ENCODE results near the gene HNRNPC.
"Not testable (repeated sequence)": the region's sequence is repeated elsewhere in the genome, so short reads cannot be mapped to it uniquely, and the experiment has no call there.

Gene HNRNPC

GRCh38 chr14:21231020-21231652 is 38.1 kb downstream of the HNRNPC start:
- TF ChIP-seq CTCF (IDR thresholded peaks at IDR 0.05) (no peak), ZFX (IDR thresholded peaks at IDR 0.05; ENCODE audit: borderline replicate concordance) (no peak)
- no peak overlapping the region for H3K27ac ChIP-seq

- no peak overlapping the region for H3K27ac ChIP-seq
- TF ChIP-seq CTCF (IDR thresholded peaks at IDR 0.05): no peak
- TF ChIP-seq ZFX (IDR thresholded peaks at IDR 0.05; ENCODE audit: borderline replicate concordance): no peak
These were observed 39.4 kb downstream of the HNRNPC start for GRCh38 chr14:21229821-21230220.

DNA sequence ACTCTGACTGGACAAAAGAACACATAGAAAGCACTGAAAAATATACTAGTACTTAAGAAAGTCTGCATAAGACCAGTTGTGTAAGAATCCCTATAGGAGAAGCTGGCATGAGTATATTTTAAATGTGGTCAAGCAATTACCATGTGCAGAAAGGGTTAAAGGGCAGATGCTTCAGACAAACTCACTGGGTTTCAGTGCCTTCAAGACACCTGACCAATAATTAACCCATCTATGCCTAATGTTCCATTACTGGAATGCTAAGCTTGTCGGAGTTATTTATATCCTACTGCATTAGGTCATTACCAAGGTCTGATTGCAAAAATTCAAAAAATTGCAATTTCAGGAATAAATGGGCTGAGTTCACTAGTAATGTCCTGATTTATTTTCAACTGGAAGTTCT is 41.3 kb downstream of the HNRNPC start:
- H3K27ac ChIP-seq: no peak overlapping the region
- TF ChIP-seq ZFX (IDR thresholded peaks at IDR 0.05; ENCODE audit: borderline replicate concordance) (no peak), CTCF (IDR thresholded peaks at IDR 0.05) (no peak)

DNA sequence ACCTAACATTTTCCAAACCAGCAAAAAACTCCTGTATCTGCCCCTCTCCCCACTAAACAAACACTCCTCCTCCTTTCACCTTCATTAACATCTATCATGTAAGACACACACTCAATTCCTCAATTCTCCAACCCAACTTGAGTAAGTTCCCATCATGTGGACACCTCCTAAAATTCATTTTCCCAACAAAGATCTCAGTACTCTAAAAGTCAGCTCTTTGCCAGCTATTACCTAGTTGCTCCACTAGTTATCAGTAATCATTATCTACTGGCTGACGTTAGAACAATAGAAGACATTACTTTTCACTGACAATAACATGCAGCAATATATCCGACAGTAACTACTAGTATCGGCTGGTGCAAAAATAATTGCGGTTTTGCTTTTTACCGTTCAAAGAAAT is 42.1 kb downstream of the HNRNPC start:
- TF ChIP-seq CTCF (IDR thresholded peaks at IDR 0.05) (no peak), ZFX (IDR thresholded peaks at IDR 0.05; ENCODE audit: borderline replicate concordance) (no peak)
- no peak overlapping the region for H3K27ac ChIP-seq

DNA sequence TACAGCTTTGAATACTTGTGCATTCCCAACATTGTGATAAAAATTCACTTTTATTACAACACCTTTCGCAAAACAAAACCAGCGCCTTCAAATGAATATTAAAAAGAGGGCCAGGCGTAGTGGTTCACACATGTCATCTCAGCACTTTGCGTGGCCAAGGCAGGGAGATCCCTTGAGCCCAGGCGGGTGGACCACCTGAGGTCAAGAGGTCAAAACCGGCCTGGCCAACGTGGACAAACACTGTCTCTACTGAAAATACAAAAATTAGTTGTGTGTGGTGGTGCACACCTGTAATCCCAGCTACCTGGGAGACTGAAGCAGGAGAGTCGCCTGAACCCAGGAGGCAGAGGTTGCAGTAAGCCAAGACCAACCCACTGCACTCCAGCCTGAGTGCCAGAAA is 42.8 kb downstream of the HNRNPC start:
- no peak overlapping the region for H3K27ac ChIP-seq
- TF ChIP-seq CTCF (IDR thresholded peaks at IDR 0.05) (no peak), ZFX (IDR thresholded peaks at IDR 0.05; ENCODE audit: borderline replicate concordance) (no peak)

DNA sequence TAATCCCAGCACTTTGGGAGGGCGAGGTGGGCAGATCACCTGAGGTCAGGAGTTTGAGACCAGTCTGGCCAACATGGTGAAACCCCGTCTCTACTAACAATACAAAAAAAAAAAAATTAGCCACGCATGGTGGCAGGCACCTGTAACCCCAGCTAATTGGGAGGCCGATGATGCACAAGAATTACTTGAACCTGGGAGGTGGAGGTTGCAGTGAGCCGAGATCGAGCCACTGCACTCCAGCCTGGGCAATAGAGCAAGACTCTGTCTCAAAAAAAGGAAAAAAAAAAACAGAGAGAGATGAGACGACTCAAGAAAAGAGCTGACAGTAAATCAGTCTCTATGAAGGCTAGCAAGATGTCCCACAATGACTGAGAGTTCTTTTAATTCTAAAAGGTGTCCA is 44.1 kb downstream of the HNRNPC start:
- H3K27ac ChIP-seq: not testable (repeated sequence)

- peak overlapping the region; percentile 18; the same call in 1 of the 2 replicates for H3K27ac ChIP-seq
- no peak for TF ChIP-seq ZFX (IDR thresholded peaks at IDR 0.05; ENCODE audit: borderline replicate concordance)
- TF ChIP-seq CTCF (IDR thresholded peaks at IDR 0.05): no peak
These were observed 48.3 kb downstream of the HNRNPC start for GRCh38 chr14:21220874-21221477.

Data from 22Rv1 (cell line).